Superior temporal gyrus (tissue), 1 donor: ENCODE results near the gene TNIP2.
"Not testable (repeated sequence)": the region's sequence is repeated elsewhere in the genome, so short reads cannot be mapped to it uniquely, and the experiment has no call there.

Experiments used
- DNase-seq: peaks from one replicate; pipeline ENCODE4 v3.0.0-alpha.2; 2016; ENCODE audit errors: extremely low spot score

TNIP2 gene

GRCh38 chr4:2768124-2768523 lies 12.0 kb upstream of the TNIP2 start:
- DNase-seq: no peak

- DNase-seq: no peak
Observed at GRCh38 chr4:2767705-2768074, 11.6 kb upstream of the TNIP2 start.

GRCh38 chr4:2767046-2767704 lies 11.0 kb upstream of the TNIP2 start:
- DNase-seq: no peak

- DNase-seq: no peak
Observed at GRCh38 chr4:2765832-2766526, 9.8 kb upstream of the TNIP2 start.

- DNase-seq: no peak
Observed at GRCh38 chr4:2763511-2763967, 7.4 kb upstream of the TNIP2 start.

GRCh38 chr4:2762486-2763370 lies 6.6 kb upstream of the TNIP2 start:
- DNase-seq: not testable (repeated sequence)

- no peak for DNase-seq
Observed at GRCh38 chr4:2762048-2762447, 5.9 kb upstream of the TNIP2 start.

- no peak for DNase-seq
Observed at GRCh38 chr4:2761035-2761923, 5.1 kb upstream of the TNIP2 start.

- no peak for DNase-seq
Observed at GRCh38 chr4:2757426-2757825, 1.3 kb upstream of the TNIP2 start.

GRCh38 chr4:2756691-2757350 lies 685 bp upstream of the TNIP2 start:
- DNase-seq: no peak

- no peak for DNase-seq
Observed at GRCh38 chr4:2754848-2755819, 1.0 kb downstream of the TNIP2 start.

GRCh38 chr4:2753436-2753835 lies 2.7 kb downstream of the TNIP2 start:
- DNase-seq: no peak

GRCh38 chr4:2750719-2751605 lies 5.2 kb downstream of the TNIP2 start:
- DNase-seq: no peak

GRCh38 chr4:2746891-2747695 lies 9.0 kb downstream of the TNIP2 start:
- no peak for DNase-seq

GRCh38 chr4:2745981-2746806 lies 9.9 kb downstream of the TNIP2 start:
- no peak for DNase-seq

GRCh38 chr4:2745516-2745915 lies 10.6 kb downstream of the TNIP2 start:
- no peak for DNase-seq
